ENCODE measurements around the gene IRF9.

IRF9 gene

GRCh38 chr14:24160850-24161804 is at the start of gene IRF9:
IRF9 (plus strand) TSS chr14:24161265; CDS start chr14:24162145, 880 bp downstream.
- DNase-seq (ENCODE audit: low read depth), result peak; percentile 94
- H3K4me3 ChIP-seq (ENCODE audit: low read depth, low read length), result peak within 1 kb of the TSS; percentile 81
- peak; percentile 92 for TF ChIP-seq CTCF (IDR thresholded peaks at IDR 0.05; ENCODE audit: low read depth, low read length, missing control alignments)

- TF ChIP-seq CTCF (IDR thresholded peaks at IDR 0.05; ENCODE audit: low read depth, low read length, missing control alignments), result no peak
- no peak for DNase-seq (ENCODE audit: low read depth)
- H3K4me3 ChIP-seq (ENCODE audit: low read depth, low read length), result peak overlapping the region; percentile 75
Observed at GRCh38 chr14:24113379-24113800, 47.7 kb upstream of the IRF9 start.

DNA sequence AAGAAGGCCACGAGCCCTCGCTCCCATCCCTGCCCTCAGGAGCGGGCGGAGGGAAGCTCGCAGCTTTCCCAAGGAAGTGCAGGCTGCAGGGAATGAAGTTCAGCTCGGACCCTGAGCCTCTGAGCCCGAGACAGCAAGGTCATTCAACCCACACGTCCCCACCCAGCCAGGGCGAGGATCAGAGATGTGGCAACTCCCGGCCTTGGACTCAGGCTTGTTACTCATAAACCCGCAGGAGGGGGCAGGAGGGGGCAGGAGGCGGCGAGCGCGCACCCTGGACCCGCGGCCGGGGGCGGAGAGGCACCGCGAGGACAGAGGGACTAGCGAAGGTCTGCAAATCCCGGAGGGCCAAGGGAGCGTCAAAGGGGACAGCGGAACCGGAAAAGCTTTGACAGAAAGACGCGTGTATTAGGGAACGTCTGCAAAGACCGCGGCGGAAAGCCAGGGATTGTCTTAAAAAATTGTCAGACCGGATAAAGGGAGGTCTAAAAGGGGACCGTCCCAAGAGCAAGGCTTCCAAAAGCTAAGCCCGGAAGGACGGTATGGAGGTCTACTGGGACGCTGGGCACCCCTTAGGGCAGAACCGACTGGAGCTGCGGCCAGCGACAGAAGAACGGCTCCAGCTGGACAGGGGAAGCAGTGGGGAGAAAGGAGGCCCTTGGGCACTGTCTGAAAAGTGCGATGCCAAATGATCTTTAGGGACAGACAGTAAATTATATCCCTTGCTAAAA is 47.1 kb upstream of the IRF9 start:
- DNase-seq (ENCODE audit: low read depth), result peak; percentile 82
- TF ChIP-seq CTCF (IDR thresholded peaks at IDR 0.05; ENCODE audit: low read depth, low read length, missing control alignments), result no peak
- H3K4me3 ChIP-seq (ENCODE audit: low read depth, low read length), result peak overlapping the region; percentile 75

DNA sequence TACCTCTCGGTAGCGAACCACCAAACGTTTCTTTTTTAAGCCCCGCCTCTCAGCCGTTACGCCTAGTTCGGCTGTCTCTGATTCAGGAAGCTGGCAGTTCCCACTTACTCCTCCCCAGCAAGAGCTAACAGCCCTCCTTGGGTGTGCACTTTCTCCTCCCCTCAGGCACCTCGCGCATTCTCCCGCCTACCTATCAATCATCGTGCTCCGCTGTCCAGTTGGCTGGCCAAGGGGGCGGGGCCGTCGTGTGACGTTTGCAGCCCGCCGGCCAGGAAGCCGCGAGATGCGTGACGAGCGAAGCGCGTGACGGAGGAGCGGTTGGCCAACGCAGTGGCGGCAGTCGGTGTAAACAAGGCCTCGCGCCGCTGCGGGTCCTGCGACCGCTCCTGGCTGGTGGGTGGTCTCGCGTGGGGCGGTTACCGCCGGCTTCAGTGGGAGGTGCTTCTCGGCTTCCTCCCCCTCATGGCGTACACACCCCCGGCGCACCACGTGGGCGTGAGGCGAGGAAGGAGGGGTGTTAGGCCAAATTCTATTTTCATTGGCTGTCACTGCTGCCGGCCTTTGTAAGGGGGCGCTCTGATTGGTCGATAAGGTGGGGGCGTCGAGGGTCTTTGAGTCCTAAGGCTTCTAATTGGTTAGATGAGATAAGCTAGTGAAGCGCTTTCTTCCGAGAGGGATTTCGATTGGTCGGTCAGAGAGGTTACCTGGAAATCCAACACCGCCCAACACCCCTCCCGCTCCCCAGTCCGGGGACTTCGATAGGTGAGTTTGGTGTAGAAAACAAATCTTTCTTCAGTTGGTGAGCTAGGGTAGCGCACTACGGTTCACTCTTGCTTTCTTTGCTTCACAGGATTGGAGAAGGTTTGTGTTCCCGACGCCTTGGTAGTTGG is 46.3 kb upstream of the IRF9 start, which contains the start of the genes DCAF11 and NRL:
DCAF11 (plus strand) TSS at position 246 of the 890 bp plus-strand sequence. CDS start 818 bp downstream, outside the sequence.
NRL (minus strand) TSS at position 418 of the 890 bp plus-strand sequence. CDS start 32,101 bp downstream, outside the sequence.
- H3K4me3 ChIP-seq (ENCODE audit: low read depth, low read length), result peak within 1 kb of the TSS; percentile 75
- peak; percentile 100 for DNase-seq (ENCODE audit: low read depth)
- no peak for TF ChIP-seq CTCF (IDR thresholded peaks at IDR 0.05; ENCODE audit: low read depth, low read length, missing control alignments)

- no peak for TF ChIP-seq CTCF (IDR thresholded peaks at IDR 0.05; ENCODE audit: low read depth, low read length, missing control alignments)
- no peak for DNase-seq (ENCODE audit: low read depth)
- H3K4me3 ChIP-seq (ENCODE audit: low read depth, low read length), result peak overlapping the region; percentile 75
Observed at GRCh38 chr14:24115422-24116127, 45.5 kb upstream of the IRF9 start.

Data from GM12864 (cell line).